GM12874 (cell line): ENCODE measurements around the gene SMAD6.

Source experiments
- CTCF ChIP-seq: IDR thresholded peaks from 2 replicates; pipeline ENCODE4 v1.5.1; 2011; ENCODE audit warnings: low read depth, mild to moderate bottlenecking, control low read depth, low read length, moderate library complexity; ENCODE audit not compliant: insufficient read depth

Gene SMAD6

GRCh38 chr15:66677336-66677735 lies 24.7 kb upstream of the SMAD6 start:
- no peak for TF ChIP-seq CTCF

- TF ChIP-seq CTCF = no peak
Measured at GRCh38 chr15:66679061-66679656, 22.9 kb upstream of the SMAD6 start.

GRCh38 chr15:66679657-66680108 lies 22.4 kb upstream of the SMAD6 start:
- TF ChIP-seq CTCF = no peak

- no peak for TF ChIP-seq CTCF
Measured at GRCh38 chr15:66680502-66680901, 21.5 kb upstream of the SMAD6 start.

- no peak for TF ChIP-seq CTCF
Measured at GRCh38 chr15:66681395-66681794, 20.6 kb upstream of the SMAD6 start.

DNA sequence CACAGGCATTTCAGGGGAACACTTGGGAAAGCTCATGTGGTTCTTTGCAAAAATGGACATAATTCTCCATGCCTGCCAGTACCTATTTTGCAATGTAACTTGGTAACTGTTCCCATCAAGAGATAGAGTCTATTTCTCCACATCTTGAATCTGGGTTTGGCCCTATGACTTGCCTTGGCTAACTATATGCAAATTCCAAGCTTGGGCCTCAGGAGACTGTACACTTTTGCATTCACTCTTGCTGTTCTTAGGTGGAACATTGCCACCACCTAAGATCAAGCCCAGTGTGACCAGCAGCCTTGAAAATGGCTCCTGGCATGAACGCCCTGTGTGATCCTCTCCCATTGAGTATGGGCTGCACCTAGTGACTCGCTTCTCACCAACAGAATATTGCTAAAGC lies 19.8 kb upstream of the SMAD6 start:
- no peak for TF ChIP-seq CTCF

GRCh38 chr15:66682865-66683264 lies 19.2 kb upstream of the SMAD6 start:
- no peak for TF ChIP-seq CTCF
